ENCODE data around the gene CCDC106.
A peak's percentile ranks its signal among the peaks of the same experiment; 100 is the strongest.

CCDC106 gene

DNA sequence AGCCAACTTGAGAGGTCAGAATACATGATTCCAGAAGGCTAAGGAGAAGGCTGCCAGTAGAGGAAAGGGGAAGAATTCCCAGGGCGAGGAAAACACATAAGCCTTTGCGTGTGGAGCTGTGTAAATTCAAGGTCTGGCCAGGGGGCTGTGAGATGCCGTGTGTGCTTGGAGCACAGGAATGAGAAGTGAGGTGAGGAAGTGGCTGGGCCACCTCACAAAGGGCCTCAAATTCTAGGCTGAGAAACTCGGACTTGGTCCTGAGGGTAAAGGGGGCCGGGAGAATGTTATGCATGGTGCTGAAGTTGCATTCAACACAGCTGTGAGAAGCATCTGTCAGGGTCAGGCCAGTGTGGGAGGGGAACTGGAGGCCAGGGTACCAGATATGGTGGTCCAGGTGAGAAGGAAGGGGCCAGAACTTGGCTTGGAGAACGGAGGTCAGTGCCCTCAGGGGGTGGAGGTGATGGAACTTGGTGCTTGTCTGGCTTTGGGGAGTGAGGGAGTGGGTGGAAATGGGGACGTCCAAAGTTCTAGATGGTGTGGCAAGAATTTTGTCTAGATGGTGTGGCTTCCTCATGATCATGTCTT lies 12.1 kb upstream of the CCDC106 start:
- no peaks in the 10 kb centered on the region for H3K9me3 ChIP-seq (ENCODE audit: control insufficient read depth in 1 of 2, low read length in 2 of 2)
- H3K27me3 ChIP-seq (ENCODE audit: control insufficient read depth in 1 of 2, insufficient read depth in 2 of 2, low read length in 2 of 2), result no peaks in the 10 kb centered on the region
- peak overlapping the region; percentile 90 to 99 for H3K9ac ChIP-seq (ENCODE audit: low read depth in 1 of 2, low read length in 2 of 2)
- peaks cover 14 to 37% of the 10 kb centered on the region in 2 donors for H3K4me1 ChIP-seq (ENCODE audit: control insufficient read depth in 1 of 2, insufficient read depth in 2 of 2, low read length in 2 of 2)
- H3K4me3 ChIP-seq (ENCODE audit: low read depth in 1 of 2, low read length in 2 of 2), result peak overlapping the region; percentile 92 to 94
- no peak overlapping the region for H3K27ac ChIP-seq (ENCODE audit: low read depth, low read length)
- no peaks in the 10 kb centered on the region for H3K36me3 ChIP-seq (ENCODE audit: control insufficient read depth in 1 of 2, insufficient read depth in 2 of 2, low read length in 2 of 2)

DNA sequence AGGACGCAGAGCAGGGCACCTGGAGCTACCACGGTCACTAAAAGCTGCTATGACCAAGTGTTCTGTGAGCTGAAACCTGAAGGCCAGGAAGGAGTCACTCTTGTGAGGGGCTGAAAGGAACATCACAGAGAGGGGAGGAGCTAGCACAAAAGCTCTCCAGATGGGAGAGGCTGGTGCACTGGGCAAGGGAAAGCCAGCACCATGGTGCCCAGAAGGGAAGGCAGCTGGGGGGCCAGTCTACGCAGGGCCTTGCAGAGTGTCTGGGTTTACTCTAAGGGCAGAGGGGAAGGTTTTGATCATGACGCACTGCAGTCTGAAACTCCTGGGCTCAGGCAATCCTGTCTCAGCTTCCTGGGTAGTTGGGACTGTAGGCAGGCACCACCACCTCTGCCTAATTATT lies 11.3 kb upstream of the CCDC106 start:
- Histone ChIP-seq H3K36me3 (ENCODE audit: control insufficient read depth in 1 of 2, insufficient read depth in 2 of 2, low read length in 2 of 2) (no peaks in the 10 kb centered on the region), H3K4me3 (ENCODE audit: low read depth in 1 of 2, low read length in 2 of 2) (peak overlapping the region in 1 of 2 donors; percentile 92), H3K4me1 (ENCODE audit: control insufficient read depth in 1 of 2, insufficient read depth in 2 of 2, low read length in 2 of 2) (peaks cover 16 to 41% of the 10 kb centered on the region in 2 donors), H3K27ac (ENCODE audit: low read depth, low read length) (no peak overlapping the region), H3K9me3 (ENCODE audit: control insufficient read depth in 1 of 2, low read length in 2 of 2) (no peaks in the 10 kb centered on the region), H3K9ac (ENCODE audit: low read depth in 1 of 2, low read length in 2 of 2) (no peak overlapping the region), H3K27me3 (ENCODE audit: control insufficient read depth in 1 of 2, insufficient read depth in 2 of 2, low read length in 2 of 2) (no peaks in the 10 kb centered on the region)

GRCh38 chr19:55637534-55637933 lies 10.5 kb upstream of the CCDC106 start:
- H3K27me3 ChIP-seq (ENCODE audit: control insufficient read depth in 1 of 2, insufficient read depth in 2 of 2, low read length in 2 of 2), result no peaks in the 10 kb centered on the region
- H3K27ac ChIP-seq (ENCODE audit: low read depth, low read length), result no peak overlapping the region
- H3K4me3 ChIP-seq (ENCODE audit: low read depth in 1 of 2, low read length in 2 of 2), result no peak overlapping the region
- H3K4me1 ChIP-seq (ENCODE audit: control insufficient read depth in 1 of 2, insufficient read depth in 2 of 2, low read length in 2 of 2), result peaks cover 24 to 39% of the 10 kb centered on the region in 2 donors
- no peak overlapping the region for H3K9ac ChIP-seq (ENCODE audit: low read depth in 1 of 2, low read length in 2 of 2)
- H3K36me3 ChIP-seq (ENCODE audit: control insufficient read depth in 1 of 2, insufficient read depth in 2 of 2, low read length in 2 of 2), result no peaks in the 10 kb centered on the region
- H3K9me3 ChIP-seq (ENCODE audit: control insufficient read depth in 1 of 2, low read length in 2 of 2), result no peaks in the 10 kb centered on the region

- Histone ChIP-seq H3K9me3 (ENCODE audit: control insufficient read depth in 1 of 2, low read length in 2 of 2) (no peaks in the 10 kb centered on the region), H3K36me3 (ENCODE audit: control insufficient read depth in 1 of 2, insufficient read depth in 2 of 2, low read length in 2 of 2) (no peaks in the 10 kb centered on the region), H3K9ac (ENCODE audit: low read depth in 1 of 2, low read length in 2 of 2) (no peak overlapping the region), H3K4me3 (ENCODE audit: low read depth in 1 of 2, low read length in 2 of 2) (no peak overlapping the region), H3K27ac (ENCODE audit: low read depth, low read length) (no peak overlapping the region), H3K4me1 (ENCODE audit: control insufficient read depth in 1 of 2, insufficient read depth in 2 of 2, low read length in 2 of 2) (peaks cover 28 to 46% of the 10 kb centered on the region in 2 donors), H3K27me3 (ENCODE audit: control insufficient read depth in 1 of 2, insufficient read depth in 2 of 2, low read length in 2 of 2) (no peaks in the 10 kb centered on the region)
Measured at GRCh38 chr19:55638864-55639359, 9.1 kb upstream of the CCDC106 start.

DNA sequence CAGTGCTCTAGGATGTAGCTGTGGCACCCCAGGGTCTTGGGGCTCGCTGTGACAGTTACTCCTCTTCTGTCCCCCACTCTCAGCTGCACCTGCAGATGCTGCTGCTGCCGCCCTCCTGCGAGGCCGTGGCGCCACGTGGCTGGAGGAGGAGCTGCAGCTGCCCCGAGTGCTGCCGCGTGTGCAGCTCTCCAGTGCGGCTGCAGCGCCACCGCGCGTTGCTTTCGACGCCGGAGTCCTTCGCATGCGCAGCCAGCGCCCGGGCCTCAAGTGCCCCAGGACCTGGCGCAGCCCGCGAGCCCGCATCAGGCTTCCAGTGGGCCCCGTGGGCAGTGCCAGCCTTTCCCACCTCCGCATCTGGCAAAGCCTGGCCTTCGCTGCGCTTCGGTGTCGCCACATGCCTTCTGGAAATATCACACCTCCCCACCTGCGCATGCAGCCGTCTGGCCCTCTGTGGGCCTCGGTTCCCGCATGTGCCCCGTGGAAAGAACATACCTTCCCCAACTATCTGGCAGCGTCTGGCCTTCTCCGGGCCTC lies 7.9 kb upstream of the CCDC106 start:
- Histone ChIP-seq H3K27me3 (ENCODE audit: control insufficient read depth in 1 of 2, insufficient read depth in 2 of 2, low read length in 2 of 2) (no peaks in the 10 kb centered on the region), H3K9ac (ENCODE audit: low read depth in 1 of 2, low read length in 2 of 2) (peak overlapping the region; percentile 48 to 77), H3K27ac (ENCODE audit: low read depth, low read length) (no peak overlapping the region), H3K4me3 (ENCODE audit: low read depth in 1 of 2, low read length in 2 of 2) (peak overlapping the region; percentile 65 to 78), H3K36me3 (ENCODE audit: control insufficient read depth in 1 of 2, insufficient read depth in 2 of 2, low read length in 2 of 2) (peaks cover 6 to 7% of the 10 kb centered on the region in 2 donors), H3K4me1 (ENCODE audit: control insufficient read depth in 1 of 2, insufficient read depth in 2 of 2, low read length in 2 of 2) (peaks cover 36 to 58% of the 10 kb centered on the region in 2 donors), H3K9me3 (ENCODE audit: control insufficient read depth in 1 of 2, low read length in 2 of 2) (no peaks in the 10 kb centered on the region)

DNA sequence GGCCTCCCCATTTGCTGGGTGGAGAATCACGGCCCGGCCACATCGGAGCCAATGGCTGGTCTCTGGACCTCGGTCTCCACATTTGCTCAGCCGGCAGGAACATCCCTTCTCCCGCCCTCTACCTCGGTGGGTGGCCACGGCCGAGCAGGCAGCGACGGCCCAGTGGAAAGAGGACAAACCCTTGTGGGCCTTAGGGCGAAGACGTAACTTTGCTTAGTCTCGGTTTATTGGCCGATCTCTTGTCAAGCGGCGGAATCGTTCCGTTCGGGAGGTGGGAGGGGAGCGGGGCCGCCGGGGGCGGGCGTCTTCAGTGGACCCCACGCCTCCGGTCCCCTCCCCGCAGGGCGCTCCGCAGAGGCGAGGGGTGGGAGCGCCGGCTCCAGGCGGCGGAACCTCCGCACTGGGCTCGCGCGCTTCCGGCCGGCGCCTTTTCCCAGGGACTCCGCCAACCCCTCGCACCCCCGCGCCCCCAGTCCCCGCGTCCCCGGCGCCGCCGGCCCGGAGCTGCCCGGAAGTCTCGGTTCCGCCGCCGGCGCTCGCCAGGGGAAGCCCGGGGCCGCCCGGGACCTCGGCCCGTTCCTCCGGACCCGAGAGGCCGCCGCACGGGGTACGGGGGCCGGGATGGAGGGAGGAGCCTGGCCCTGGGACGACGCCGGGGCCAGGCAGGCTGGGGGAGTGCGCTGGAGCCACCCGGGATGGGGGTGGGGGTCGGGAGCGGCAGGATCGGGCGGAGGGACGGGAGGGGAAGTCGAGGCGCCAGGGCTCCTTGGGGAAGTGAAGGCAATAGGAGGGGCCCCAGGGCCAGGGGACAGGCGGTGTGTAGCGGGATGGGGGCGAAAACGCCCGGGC lies 7.2 kb upstream of the CCDC106 start, which contains the start of gene ZNF580:
Gene ZNF580 (plus strand): TSS at position 426 of the 849 bp plus-strand sequence. CDS start 1,507 bp downstream, outside the sequence.
- peak within 1 kb of the TSS; percentile 65 to 78 for H3K4me3 ChIP-seq (ENCODE audit: low read depth in 1 of 2, low read length in 2 of 2)
- H3K9me3 ChIP-seq (ENCODE audit: control insufficient read depth in 1 of 2, low read length in 2 of 2), result no peaks in the 10 kb centered on the region
- H3K9ac ChIP-seq (ENCODE audit: low read depth in 1 of 2, low read length in 2 of 2), result peak within 1 kb of the TSS; percentile 57 to 77
- peaks cover 33 to 52% of the 10 kb centered on the region in 2 donors for H3K4me1 ChIP-seq (ENCODE audit: control insufficient read depth in 1 of 2, insufficient read depth in 2 of 2, low read length in 2 of 2)
- H3K27ac ChIP-seq (ENCODE audit: low read depth, low read length), result peak within 1 kb of the TSS; percentile 67
- H3K27me3 ChIP-seq (ENCODE audit: control insufficient read depth in 1 of 2, insufficient read depth in 2 of 2, low read length in 2 of 2), result no peaks in the 10 kb centered on the region
- H3K36me3 ChIP-seq (ENCODE audit: control insufficient read depth in 1 of 2, insufficient read depth in 2 of 2, low read length in 2 of 2), result peaks cover 9 to 14% of the 10 kb centered on the region in 2 donors

GRCh38 chr19:55641426-55642152 lies 6.4 kb upstream of the CCDC106 start:
- Histone ChIP-seq H3K27ac (ENCODE audit: low read depth, low read length) (peak overlapping the region; percentile 60), H3K9me3 (ENCODE audit: control insufficient read depth in 1 of 2, low read length in 2 of 2) (no peaks in the 10 kb centered on the region), H3K27me3 (ENCODE audit: control insufficient read depth in 1 of 2, insufficient read depth in 2 of 2, low read length in 2 of 2) (no peaks in the 10 kb centered on the region), H3K36me3 (ENCODE audit: control insufficient read depth in 1 of 2, insufficient read depth in 2 of 2, low read length in 2 of 2) (peaks cover 9 to 14% of the 10 kb centered on the region in 2 donors), H3K4me3 (ENCODE audit: low read depth in 1 of 2, low read length in 2 of 2) (peak overlapping the region; percentile 65 to 91), H3K4me1 (ENCODE audit: control insufficient read depth in 1 of 2, insufficient read depth in 2 of 2, low read length in 2 of 2) (peaks cover 25 to 44% of the 10 kb centered on the region in 2 donors), H3K9ac (ENCODE audit: low read depth in 1 of 2, low read length in 2 of 2) (peak overlapping the region; percentile 57 to 67)

DNA sequence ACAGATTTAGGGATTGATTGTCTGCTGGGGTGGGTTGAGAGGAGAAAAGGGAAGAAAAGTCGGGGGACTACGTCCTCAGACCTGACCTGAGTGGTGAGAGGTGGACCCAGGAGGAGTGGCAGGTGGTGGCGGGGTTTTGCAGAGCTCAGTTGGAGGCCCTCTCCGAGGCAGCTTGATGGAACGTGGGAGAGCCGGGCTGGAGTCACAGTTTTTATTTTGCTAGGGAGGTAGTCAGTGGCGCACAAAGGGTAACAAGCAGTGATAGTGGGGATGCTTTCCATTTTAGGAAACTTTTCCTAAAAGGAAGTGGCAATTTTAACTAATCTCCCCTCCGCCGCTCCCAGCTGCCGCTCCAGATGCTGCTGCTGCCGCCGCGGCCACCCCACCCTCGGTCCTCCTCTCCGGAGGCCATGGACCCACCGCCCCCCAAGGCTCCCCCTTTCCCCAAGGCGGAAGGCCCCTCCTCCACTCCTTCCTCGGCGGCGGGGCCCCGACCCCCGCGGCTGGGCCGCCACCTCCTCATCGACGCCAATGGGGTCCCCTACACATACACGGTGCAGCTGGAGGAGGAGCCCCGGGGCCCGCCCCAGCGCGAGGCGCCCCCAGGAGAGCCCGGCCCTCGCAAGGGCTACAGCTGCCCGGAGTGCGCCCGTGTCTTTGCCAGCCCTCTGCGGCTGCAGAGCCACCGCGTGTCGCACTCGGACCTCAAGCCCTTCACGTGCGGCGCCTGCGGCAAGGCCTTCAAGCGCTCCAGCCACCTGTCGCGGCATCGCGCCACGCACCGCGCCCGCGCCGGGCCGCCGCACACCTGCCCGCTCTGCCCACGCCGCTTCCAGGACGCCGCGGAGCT lies 5.6 kb upstream of the CCDC106 start:
- Histone ChIP-seq H3K4me1 (ENCODE audit: control insufficient read depth in 1 of 2, insufficient read depth in 2 of 2, low read length in 2 of 2) (peaks cover 27 to 46% of the 10 kb centered on the region in 2 donors), H3K36me3 (ENCODE audit: control insufficient read depth in 1 of 2, insufficient read depth in 2 of 2, low read length in 2 of 2) (peaks cover 9 to 14% of the 10 kb centered on the region in 2 donors), H3K27ac (ENCODE audit: low read depth, low read length) (peak overlapping the region; percentile 23), H3K9me3 (ENCODE audit: control insufficient read depth in 1 of 2, low read length in 2 of 2) (no peaks in the 10 kb centered on the region), H3K9ac (ENCODE audit: low read depth in 1 of 2, low read length in 2 of 2) (peak overlapping the region; percentile 57 to 64), H3K27me3 (ENCODE audit: control insufficient read depth in 1 of 2, insufficient read depth in 2 of 2, low read length in 2 of 2) (no peaks in the 10 kb centered on the region), H3K4me3 (ENCODE audit: low read depth in 1 of 2, low read length in 2 of 2) (peak overlapping the region; percentile 65 to 91)
